Hepatic stellate cell (primary cell): ENCODE results near the gene TBC1D2B.
"Not testable (repeated sequence)": the region's sequence is repeated elsewhere in the genome, so short reads cannot be mapped to it uniquely, and the experiment has no call there.

Experiments used
- DNase-seq: peaks from one replicate; pipeline ENCODE4 v3.0.0; 2011; ENCODE audit warnings: low spot score

TBC1D2B gene

DNA sequence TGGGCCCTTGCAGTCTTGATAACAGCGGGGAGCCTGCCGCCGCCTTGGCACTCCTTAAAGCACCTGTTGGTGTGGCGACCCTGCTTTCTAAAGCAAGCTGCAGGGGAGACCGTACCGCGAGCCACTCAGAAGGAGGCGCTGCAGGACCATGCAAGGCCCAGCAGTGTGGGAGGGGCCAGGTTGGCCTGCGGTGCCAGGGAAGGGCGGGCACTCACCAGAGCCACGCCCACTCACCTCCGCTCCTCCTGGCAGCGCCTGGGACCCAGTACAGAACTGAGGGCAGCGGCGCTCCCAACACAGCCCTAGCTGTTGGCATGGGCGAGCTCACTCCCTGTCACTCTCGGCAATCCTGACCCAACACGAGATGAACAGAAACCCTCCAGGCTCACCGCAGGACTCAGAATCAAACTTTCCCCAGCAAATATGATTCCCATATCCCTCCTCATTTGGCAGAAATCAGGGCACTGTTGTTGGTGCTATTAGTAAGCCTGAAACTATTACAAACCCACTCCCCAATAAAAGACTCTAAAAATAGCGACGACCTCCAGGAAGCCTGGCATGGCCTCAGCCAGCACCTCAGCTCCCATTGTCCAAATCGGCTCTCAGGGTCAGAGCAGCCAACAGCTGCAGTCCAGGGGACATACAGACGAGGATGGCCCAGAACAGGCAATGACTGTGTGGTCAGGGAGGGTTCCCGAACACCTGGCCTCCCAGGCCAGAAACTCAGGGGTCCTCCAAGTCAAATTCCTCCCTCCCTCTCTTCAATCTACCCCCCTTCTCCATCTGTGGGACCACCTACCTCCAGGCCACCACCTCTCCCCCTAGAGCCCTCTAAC, 77.2 kb downstream of the TBC1D2B start:
- DNase-seq: no peak

DNA sequence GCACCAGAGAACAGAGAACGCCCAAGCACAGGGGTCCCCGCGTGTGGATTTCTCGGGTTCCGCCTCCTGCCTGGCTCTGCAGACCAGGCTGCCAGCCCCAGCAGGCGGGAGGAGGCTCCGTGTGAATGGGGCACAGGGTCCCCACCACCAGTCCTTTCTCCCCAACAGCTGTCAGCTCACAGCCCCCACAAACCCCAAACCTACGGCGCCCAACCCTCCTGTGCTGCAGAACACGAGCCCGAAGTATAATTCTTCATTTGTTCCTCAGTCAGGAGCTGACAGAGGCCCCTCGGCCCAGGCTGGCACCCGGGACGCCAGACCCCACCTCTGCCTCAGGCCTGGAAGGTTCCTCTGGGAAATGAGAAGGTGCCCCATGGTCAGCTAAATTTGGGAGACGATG, 78.0 kb downstream of the TBC1D2B start:
- DNase-seq: no peak

DNA sequence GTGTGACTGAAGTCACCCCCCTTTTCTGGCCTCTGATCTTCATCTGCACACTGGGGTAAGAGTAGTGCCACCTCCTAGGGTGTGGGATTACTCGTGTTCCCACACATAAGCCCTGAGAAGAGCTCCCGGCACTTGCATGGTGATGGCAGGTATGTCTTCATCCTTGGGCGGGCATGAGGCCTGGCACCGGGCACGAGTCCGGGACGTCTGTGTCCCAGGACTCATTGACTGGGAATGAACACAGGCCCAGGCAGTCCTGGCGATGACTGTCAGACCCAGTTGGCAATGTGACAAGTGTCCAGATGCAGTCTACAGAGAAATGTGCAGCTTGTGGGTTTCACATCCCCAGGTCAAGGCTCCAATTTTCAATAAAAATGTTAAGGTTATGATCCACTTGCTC, 78.9 kb downstream of the TBC1D2B start:
- no peak for DNase-seq

DNA sequence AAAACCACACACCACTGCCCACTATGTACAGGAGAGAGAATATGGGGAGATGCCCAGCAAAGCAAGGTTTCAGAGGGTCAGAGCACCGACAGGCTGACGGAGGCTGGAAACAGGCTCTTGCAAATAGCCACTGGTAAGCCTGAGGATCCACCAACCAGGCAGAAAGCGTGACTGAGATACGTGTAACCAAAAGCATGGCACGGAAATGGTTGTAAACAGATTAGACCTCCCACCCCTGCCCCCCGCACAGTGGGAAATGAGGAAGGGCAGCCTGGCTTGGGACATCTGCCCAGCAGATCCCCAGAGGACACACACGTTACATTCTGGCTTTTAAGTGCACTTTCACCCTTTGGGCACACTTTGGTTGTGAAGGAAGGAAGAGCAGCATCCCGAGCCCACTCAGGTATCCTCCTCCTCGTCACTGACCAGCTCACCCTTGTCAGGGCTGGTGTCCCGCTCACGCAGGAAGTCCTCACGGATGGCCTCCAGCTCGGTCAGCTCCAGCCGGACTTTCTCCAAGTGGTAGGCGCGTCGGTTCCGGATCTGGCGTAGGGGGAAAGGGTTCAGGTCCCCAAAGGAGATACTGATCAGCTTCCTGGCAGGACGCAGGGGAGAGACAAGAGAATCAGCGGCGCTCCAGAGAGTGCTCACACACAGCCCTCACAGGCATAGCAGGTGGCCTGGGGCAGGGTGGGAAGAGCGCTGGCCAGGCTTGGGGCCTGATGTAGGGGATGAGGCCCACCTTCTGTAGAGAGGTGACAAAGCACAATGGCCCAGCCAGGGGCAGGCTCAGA, 79.6 kb downstream of the TBC1D2B start:
- DNase-seq: not testable (repeated sequence)

DNA sequence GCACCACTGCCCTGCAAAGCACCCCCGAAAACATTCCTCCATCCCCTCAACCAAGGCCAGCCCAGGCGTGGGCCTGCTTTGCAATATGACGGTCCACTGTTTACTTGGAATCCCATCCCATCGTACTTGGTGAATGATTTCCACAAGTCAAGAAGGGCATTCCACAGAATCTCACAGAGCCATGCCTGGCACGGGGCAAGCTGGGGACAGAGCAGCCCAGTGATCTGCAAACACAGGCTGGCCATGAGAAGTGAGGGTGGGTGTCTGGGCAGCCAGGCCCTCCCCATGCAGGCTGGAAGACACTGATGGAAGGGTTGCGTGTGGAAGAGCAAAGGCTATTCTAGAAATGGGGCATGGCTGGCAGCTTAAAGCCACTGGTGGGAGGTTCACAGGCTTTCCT, 80.3 kb downstream of the TBC1D2B start:
- not testable (repeated sequence) for DNase-seq

DNA sequence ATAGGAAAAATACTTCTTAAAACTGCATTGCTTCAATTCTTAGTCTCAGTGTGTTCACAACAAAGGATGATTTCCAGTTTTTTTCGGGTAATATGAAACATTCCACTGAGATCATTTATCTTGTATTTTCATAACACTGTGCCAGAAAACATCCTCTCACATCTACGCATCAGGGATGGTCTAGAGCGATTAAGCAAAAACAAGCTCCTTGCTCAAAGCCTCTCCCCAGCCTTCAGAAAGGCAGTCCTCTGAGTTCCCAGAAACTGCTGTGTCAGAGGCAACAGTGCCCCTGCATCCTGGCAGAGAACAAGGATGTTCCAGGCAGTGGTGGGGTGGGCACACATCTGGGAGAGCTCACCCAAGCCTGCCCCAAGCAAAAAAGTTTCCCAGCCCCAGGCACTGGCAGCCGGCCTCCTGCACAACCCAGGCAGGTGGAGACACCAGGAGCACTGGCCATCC, 80.8 kb downstream of the TBC1D2B start:
- not testable (repeated sequence) for DNase-seq

DNA sequence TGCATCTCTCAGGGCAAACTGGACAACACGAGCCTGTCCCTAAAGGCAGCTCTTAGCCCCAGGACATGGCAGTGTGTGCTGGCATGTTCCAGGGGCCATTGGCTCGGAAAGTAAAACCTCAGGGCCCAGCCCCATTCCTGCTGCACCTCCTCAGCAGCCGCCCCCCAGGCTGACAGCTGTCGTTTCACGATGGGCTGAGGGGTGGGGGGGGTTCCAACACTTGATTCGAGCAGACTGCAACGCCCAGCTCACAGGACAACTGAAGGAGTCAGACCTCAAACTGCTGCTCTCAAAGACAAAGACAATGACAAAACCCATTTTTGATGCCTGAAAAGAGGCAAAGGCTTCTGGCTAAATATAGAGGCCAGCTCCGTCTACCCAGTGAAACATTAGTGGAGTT, 81.3 kb downstream of the TBC1D2B start:
- not testable (repeated sequence) for DNase-seq

DNA sequence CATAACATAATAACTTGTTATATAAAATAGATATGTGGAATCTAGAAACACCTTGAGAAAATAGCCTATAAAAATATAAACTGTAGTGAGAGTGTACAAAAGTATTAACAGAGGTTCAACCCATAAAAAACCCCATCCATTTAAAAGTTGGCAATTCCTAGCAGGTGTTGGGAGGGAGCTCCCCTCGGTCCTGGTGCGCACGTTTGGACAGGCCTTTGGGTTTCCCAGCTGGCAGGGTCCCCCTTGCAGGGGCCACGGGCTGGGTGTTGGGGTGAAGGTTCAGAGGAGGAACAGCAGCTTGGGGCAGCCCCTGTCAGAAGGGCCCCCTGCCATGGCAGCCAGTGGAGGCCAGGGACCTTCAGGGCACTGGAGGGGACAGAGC, 82.0 kb downstream of the TBC1D2B start:
- not testable (repeated sequence) for DNase-seq

DNA sequence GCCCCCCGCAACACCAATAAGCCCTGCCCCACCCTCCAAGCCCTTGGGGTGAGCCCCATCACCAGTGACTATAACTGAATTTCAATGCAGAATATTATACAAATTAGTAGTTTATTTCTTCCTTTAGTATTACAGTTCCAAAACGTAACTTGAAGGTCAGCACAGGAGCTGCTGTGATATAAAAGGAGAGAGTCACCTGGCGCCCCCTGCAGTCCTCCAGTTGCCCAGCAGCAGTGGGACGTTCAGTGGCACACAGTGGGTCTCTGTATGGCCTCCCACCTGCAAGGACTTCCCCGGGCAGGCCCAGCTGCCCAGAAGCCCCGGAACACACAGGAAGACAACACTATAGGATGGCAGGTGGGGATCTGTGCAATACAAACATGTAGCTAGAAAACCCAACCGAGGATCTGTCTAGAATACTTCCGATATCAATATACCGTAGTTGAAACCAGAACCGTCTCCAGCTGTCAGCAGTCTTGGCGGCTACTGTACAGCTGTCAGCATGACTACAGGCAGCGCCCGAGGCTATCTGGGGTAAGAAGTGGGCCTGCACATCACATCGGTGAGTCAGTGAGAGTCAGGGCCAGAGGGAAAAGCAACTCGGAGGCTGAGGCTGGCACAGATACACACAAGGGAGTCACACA, 82.5 kb downstream of the TBC1D2B start:
- not testable (repeated sequence) for DNase-seq

DNA sequence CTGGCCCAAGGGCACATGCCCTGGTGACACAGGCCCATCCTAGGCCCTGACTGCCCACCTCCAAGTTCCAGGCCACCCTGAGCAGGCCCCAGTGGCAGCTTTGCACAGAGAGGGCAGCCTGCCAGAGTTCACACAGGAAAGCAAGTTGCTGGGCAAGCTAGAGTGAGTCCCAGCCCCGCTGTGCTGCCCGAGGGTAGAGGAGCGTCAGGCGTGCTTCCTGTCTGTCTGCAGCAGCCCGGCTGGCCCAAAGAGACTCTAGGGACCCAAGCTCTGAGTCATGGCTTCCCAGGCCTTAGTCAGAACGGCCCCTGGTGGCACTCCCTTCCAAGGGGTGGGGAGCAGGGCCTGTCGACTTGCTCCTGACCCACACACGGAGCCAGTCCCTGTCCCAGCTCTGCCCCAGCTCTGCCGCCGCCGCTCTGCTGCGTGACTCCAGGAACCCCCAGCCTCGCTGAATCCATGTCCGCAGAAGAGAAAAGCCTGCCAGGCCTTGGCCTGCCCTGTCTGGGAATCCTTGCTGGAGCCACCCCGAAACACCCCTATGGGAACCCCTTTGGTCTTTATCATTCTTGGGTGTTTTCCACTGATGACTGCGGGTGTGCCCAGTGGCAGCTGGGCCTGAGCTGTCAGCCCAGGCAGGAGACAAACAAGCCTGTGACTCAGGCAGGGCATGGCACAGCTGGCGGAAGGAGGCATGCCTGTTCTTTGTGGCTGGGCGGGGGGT, 83.4 kb downstream of the TBC1D2B start:
- peak; percentile 86 for DNase-seq

DNA sequence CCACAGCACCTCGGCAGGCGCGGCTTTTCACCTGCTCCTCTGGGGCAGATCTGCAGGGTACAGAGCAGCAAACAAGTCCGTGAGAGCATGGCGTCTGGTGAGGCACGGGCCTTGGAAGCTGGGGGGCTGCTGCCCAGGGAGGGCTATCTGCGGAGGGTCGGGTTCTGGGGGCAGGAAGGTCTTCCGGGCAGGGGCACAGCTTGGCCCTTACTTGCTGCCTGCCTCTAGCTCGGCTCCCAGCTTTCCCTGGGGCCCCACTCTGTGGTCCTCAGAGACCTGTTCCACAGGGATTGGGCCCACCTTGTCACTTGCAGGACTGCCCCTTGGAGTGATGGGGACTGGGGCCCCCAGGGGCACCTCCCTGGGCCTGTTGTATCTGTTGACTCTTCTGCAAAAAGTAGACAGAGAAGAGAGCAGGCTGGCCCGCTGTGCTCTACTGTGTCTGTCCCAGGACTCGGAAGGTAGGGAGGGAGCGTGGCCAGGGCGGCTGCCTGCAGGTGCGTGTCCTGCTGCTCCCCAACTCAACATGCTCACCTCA, 84.1 kb downstream of the TBC1D2B start:
- no peak for DNase-seq

DNA sequence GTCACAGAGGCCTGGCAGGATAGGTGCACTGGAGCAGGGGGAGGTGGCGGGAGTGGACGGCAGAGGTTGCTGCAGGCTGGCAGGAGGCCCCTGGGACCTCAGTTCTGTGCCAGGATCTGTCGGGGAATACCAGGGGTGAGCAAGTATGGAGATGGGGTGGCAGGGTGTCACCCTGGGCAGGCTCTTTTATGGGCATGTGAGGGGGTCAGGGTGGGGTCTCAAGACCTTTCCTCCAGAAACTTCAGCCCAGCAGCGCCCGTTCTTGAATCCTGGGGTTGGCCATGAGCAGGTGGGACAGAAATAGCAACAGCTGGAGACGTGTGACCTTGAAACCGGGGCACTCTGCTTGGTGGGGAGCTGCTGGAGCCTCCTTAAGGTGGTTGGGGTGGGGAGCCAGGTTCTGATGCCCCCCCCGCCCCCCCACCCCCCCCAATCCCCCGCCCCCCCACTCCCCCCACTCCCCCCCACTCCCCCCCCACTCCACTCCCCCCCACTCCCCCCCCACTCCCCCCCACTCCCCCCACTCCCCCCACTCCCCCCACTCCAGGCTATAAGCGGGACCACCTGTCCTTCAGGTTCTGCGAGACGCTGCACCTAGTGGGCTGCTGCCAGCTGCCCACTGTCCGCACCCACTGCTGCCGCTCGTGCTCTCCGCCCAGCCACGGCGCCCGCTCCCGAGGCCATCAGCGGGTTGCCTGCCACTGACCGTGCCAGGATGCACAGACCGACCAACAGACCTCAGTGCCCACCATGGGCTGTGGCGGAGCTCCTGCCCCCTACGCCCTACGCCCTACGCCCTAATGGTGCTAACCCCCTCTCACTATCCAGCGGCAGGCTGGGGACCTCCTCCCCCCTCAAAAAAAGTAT, 84.9 kb downstream of the TBC1D2B start:
- DNase-seq: no peak

DNA sequence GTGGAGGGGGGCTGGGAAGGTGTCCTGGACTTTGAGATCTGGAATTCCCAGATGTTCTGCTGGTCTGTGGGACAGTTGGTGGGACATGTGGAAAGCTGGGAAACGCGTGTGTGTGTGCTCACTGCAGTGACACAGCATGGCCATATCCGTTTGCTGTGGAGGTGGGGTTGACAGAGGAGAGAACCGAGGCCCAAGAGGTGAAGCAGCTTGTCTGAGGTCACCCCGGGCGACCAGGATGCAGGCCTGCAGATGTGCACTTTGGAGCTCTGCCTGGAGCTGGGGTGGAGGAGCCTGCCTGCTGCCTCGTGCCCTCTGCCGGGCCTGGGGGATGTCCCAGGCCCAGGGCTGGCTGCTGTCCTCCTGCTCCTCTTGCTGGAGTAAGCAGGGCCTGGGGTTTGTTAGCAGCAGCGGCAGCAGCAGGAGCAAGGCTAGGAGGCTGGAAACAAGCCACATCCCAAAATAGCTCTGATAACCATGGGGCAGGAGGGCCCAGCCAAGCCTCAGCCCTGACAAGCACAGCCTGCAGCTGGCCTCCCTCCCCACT, 85.8 kb downstream of the TBC1D2B start:
- DNase-seq: peak; percentile 75

DNA sequence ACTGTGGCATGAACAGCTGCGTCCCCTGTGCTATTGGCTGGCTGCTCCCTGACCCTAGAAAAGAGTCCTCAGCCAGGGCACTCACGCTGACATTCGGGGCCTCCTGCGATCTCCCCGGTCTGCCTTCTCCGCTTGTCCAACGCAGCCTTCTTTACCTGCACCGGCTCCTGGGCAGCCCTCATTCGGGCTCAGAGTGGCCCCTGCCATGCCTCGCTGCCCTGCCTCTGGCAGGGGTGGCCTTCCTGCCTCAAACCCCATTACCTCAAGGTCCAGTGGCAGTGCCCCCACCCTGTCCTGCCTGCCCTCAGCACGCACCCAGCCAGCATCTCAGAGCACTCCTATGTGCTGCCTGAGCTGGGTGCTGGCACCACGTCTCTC, 86.5 kb downstream of the TBC1D2B start:
- no peak for DNase-seq

DNA sequence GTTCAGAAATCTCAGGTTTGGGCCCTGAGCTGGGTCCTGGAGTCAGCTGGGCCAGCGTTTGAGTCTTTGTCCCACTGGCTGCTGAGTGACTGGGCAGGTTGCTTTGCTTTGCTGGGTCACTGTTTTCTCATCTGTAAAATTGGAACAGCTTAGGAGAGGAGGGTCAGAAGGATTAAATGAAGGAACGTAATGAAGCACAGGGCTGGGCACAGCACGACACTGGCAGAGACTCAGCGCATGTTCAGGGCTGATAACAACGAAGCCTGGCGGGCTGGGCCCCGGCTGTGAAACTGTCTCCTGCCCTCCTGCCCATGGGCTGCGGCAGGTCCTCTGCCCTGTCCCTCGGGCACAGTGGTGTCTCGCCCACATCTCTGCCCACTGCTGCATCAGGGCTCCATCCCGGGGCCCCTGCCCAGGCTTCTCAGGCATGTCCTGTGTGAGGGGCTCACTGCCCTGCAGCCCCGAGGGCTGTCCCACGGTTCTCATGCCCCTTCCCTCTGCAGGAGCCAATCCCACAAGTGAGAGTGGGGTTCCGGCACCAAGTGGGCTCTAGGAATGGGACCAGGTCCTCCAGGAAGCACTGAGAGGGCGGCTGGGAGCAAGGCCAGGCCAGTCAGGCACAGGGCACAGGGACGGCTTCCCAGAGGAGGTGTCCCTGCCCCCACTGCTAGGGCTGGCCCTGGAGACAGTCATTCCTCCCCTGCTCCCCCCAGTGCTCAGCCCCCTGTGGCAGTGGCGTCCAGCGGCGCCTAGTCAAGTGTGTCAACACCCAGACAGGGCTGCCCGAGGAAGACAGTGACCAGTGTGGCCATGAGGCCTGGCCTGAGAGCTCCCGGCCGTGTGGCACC, 88.0 kb downstream of the TBC1D2B start:
- DNase-seq: no peak

DNA sequence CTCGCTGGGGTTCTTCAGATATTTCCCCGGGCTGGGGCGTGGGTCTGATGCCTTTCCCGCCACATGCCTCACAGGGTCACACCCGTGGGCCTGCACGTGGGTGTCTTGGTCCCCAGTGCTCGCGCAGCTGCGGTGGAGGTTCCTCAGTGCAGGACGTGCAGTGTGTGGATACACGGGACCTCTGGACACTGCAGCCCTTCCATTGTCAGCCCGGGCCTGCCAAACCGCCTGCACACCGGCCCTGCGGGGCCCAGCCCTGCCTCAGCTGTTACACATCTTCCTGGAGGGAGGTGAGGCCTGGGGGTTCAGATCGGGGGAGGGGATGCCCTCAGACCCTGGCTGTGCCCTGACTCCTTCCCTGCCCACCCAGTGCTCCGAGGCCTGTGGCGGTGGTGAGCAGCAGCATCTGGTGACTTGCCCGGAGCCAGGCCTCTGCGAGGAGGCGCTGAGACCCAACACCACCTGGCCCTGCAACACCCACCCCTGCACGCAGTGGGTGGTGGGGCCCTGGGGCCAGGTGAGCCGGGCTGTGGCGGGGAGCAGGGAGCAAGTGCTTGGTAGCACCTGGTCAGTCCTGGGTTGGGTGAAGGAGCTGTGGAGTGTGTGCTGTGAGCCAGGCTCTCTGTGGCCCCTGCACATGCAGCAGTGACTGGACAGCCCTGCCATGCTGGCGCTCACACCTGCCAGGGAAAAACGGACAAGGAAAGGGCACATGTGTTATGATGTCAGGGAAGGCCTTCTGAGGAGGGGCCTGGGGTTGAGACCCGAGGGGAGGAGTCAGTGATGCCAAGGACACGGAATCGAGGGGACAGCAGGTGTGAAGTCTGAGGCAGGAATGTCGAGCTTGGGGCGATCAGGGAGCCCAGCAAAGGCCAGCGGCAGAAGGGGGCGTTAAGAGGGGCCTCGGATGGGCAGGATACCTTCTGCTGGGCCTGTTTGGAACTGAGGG, 88.9 kb downstream of the TBC1D2B start:
- no peak for DNase-seq

DNA sequence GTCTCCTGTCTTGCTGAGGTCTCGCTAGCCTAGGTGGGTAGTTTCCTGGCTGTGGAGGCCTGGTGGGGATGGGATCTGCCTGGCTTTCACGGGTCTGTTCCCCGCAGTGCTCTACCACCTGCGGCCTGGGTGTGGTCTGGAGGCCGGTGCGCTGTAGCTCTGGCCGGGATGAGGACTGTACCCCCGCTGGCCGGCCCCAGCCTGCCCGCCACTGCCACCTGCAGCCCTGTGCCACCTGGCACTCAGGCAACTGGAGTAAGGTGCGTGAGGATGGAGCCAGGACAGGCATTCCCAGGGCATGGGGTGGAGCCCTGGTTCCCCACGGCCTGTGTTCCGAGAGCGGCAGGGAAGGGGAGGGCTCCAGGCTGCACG, 89.8 kb downstream of the TBC1D2B start:
- DNase-seq: not testable (repeated sequence)
